Measurements from ENCODE around the gene WNT7B.

The WNT7B gene

DNA sequence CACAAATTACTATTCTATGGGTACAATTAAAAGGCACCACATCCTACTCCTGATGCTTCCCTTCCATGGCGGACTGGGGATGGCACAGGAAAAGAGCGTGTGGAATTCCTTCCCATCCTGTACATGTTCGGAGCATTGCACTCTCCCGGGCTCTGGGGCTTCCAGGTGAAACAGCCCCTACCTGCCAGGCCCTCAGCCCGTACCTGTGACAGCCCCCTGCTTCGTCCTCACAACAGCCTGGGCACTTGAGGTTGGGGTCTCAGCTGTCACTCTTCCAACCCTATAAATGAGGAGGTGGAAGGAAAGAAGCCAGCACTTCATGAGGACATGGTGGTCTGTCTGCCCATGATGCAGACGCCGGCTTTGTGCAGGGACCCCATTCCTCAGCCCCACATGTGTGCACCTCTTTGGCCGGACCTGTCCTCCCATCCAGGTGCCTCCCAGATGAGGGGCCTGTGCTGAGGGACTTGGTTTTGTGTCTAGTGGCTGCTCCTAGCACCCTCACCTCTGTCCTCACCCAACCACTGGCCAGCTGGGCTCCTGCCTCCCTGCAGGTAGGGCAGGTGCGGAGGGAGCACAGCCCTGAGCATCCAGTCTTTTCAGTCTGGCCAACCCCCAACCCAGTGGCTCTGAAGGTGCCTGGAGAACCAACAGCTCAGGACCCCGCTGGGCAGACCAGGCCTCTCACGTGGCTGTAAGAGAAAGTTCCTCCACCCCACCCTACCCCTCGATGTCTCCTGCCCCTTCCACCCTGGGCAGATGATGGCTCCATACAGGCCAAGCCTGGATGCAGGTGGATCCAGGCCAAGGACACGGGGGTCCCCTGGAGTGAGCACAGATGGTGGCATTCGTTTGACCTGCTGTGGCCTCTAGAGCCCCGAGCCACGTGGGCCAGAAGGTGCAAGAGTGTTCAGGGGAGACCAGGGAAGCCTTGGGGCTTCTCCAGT lies 23.4 kb upstream of the WNT7B start:
- Histone ChIP-seq H3K36me3 (ENCODE audit: control insufficient read depth in 1 of 2, insufficient read depth in 2 of 2, low read depth in 1 of 2, low read length in 2 of 2) (no peaks in the 10 kb centered on the region), H2AFZ (ENCODE audit: low read depth, low read length) (no peak overlapping the region), H3K4me1 (ENCODE audit: control insufficient read depth, insufficient read depth, low read depth, low read length) (peaks cover 85% of the 10 kb centered on the region), H4K91ac (ENCODE audit: low read length) (peak overlapping the region; percentile 72), H3K4me2 (ENCODE audit: low read length, poor library complexity, severe bottlenecking) (no peak overlapping the region), H3K4me3 (ENCODE audit: insufficient read depth in 1 of 2, low read depth in 1 of 2, low read length in 2 of 2) (no peak overlapping the region), H3K79me1 (replicated peaks; ENCODE audit: low read length, poor library complexity, severe bottlenecking) (no peaks in the 10 kb centered on the region), H3K4ac (ENCODE audit: low read depth in 1 of 2, low read length in 2 of 2) (peak overlapping the region; percentile 21 to 69), H3K9me3 (ENCODE audit: control insufficient read depth, low read length) (no peaks in the 10 kb centered on the region), H4K8ac (ENCODE audit: low read length) (no peak overlapping the region), H3K14ac (ENCODE audit: low read length in 2 of 2) (peak overlapping the region in 1 of 2 experiments; percentile 42), H3K9ac (ENCODE audit: low read length) (no peak overlapping the region), H3K27me3 (ENCODE audit: control insufficient read depth in 1 of 2, insufficient read depth in 1 of 2, low read length in 2 of 2) (no peaks in the 10 kb centered on the region), H3K23ac (ENCODE audit: low read length in 2 of 2) (no peak overlapping the region), H2BK12ac (ENCODE audit: low read length in 2 of 2) (peak overlapping the region; percentile 50 to 93), H3K27ac (ENCODE audit: low read length, poor library complexity, severe bottlenecking) (no peak overlapping the region), H3K18ac (ENCODE audit: low read depth in 1 of 2, low read length in 2 of 2) (no peak overlapping the region), H2AK5ac (ENCODE audit: low read length, severe bottlenecking) (peak overlapping the region; percentile 84), H2BK120ac (ENCODE audit: low read depth, low read length) (no peak overlapping the region), H2BK5ac (ENCODE audit: low read depth, low read length, poor library complexity, severe bottlenecking) (no peak overlapping the region), H2BK15ac (ENCODE audit: low read depth, poor library complexity, severe bottlenecking) (peak overlapping the region; percentile 82)
- DNase-seq: no peak
- 90% methylated on average over 17 of the region's 17 CpGs for WGBS

DNA sequence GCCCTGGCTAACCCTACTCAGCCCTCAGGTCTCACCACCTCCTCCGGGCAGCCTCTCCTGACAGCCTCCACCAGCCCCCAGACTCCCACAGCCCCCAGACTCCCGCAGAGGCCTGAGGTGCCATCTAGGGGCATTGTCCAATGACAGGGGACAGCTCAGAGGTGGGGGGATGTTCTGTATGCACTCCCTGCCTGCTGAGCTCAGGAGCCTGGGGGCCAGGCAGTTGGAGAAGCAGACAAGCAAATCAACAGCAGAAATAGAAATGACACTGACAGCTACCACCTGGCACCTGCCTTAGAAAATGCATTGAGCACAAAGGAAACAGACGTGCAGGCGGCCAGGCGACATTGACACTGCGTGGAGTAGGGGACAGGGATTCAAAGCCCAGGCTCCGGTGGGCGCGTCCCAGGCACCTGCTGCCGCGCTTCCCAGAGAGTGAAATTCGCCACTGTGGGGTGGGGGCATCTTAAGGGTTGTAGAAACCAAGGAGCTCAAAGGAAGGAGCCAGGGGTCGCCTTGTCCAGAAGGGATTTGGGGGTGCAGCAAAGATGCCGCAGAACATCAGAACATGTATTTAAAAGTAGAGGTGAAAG lies 22.5 kb upstream of the WNT7B start:
- DNase-seq: no peak
- Histone ChIP-seq H2AFZ (ENCODE audit: low read depth, low read length) (no peak overlapping the region), H3K9ac (ENCODE audit: low read length) (no peak overlapping the region), H3K18ac (ENCODE audit: low read depth in 1 of 2, low read length in 2 of 2) (peak overlapping the region; percentile 16 to 71), H2BK120ac (ENCODE audit: low read depth, low read length) (peak overlapping the region; percentile 3), H3K36me3 (ENCODE audit: control insufficient read depth in 1 of 2, insufficient read depth in 2 of 2, low read depth in 1 of 2, low read length in 2 of 2) (no peaks in the 10 kb centered on the region), H4K8ac (ENCODE audit: low read length) (no peak overlapping the region), H4K91ac (ENCODE audit: low read length) (peak overlapping the region; percentile 74), H3K4me2 (ENCODE audit: low read length, poor library complexity, severe bottlenecking) (no peak overlapping the region), H2BK15ac (ENCODE audit: low read depth, poor library complexity, severe bottlenecking) (peak overlapping the region; percentile 96), H3K23ac (ENCODE audit: low read length in 2 of 2) (no peak overlapping the region), H3K27me3 (ENCODE audit: control insufficient read depth in 1 of 2, insufficient read depth in 1 of 2, low read length in 2 of 2) (no peaks in the 10 kb centered on the region), H3K4ac (ENCODE audit: low read depth in 1 of 2, low read length in 2 of 2) (peak overlapping the region; percentile 1 to 84), H3K27ac (ENCODE audit: low read length, poor library complexity, severe bottlenecking) (no peak overlapping the region), H3K79me1 (replicated peaks; ENCODE audit: low read length, poor library complexity, severe bottlenecking) (peaks cover 2% of the 10 kb centered on the region), H2AK5ac (ENCODE audit: low read length, severe bottlenecking) (peak overlapping the region; percentile 8), H3K9me3 (ENCODE audit: control insufficient read depth, low read length) (no peaks in the 10 kb centered on the region), H3K14ac (ENCODE audit: low read length in 2 of 2) (no peak overlapping the region), H3K4me3 (ENCODE audit: insufficient read depth in 1 of 2, low read depth in 1 of 2, low read length in 2 of 2) (no peak overlapping the region), H2BK12ac (ENCODE audit: low read length in 2 of 2) (peak overlapping the region; percentile 94 to 97), H3K4me1 (ENCODE audit: control insufficient read depth, insufficient read depth, low read depth, low read length) (peaks cover 88% of the 10 kb centered on the region), H2BK5ac (ENCODE audit: low read depth, low read length, poor library complexity, severe bottlenecking) (no peak overlapping the region)
- WGBS: 92% methylated on average over 13 of the region's 14 CpGs

DNA sequence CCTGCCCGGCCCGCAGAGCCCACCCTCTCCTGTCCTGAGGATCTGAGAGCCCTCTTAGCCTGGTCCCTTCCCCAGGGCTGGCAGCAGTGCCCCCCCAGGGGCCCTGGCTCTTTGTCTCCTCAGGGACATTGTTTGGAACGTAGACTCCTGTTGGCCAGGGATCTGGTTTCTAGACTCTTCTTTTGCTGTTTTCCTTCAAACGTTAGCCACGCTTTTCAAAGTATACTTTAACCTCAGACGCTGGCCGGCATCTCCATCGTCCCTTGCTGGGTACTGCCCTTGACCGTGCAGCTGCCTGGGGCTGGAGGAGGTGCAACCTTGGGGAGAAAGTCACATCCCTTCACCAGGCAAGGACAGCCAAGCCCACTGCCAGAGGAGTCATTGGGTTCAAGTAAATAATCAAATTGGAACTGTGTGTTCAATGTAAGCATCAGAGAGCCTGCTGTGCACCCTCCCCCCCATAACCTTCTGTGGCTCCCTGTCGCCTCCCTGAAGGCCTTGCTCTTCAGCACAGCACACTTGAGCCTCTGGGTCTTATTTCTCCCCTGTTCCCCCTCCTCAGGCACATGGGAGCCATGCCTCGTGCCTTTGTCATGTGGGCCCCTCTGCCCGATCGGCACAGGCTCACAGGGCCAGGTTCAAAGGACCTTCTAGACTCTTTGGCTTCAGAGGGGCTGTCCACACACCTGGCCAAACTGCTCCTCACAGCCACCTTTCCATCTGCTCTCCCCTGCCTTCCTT lies 21.8 kb upstream of the WNT7B start:
- Histone ChIP-seq H4K8ac (ENCODE audit: low read length) (peak overlapping the region; percentile 94), H2AK5ac (ENCODE audit: low read length, severe bottlenecking) (peak overlapping the region; percentile 88), H2BK5ac (ENCODE audit: low read depth, low read length, poor library complexity, severe bottlenecking) (no peak overlapping the region), H3K4ac (ENCODE audit: low read depth in 1 of 2, low read length in 2 of 2) (peak overlapping the region; percentile 69 to 94), H2BK12ac (ENCODE audit: low read length in 2 of 2) (peak overlapping the region; percentile 94 to 97), H4K91ac (ENCODE audit: low read length) (peak overlapping the region; percentile 95), H3K36me3 (ENCODE audit: control insufficient read depth in 1 of 2, insufficient read depth in 2 of 2, low read depth in 1 of 2, low read length in 2 of 2) (no peaks in the 10 kb centered on the region), H3K18ac (ENCODE audit: low read depth in 1 of 2, low read length in 2 of 2) (peak overlapping the region; percentile 90 to 94), H2BK15ac (ENCODE audit: low read depth, poor library complexity, severe bottlenecking) (peak overlapping the region; percentile 100), H2BK120ac (ENCODE audit: low read depth, low read length) (peak overlapping the region; percentile 97), H3K4me3 (ENCODE audit: insufficient read depth in 1 of 2, low read depth in 1 of 2, low read length in 2 of 2) (no peak overlapping the region), H2AFZ (ENCODE audit: low read depth, low read length) (no peak overlapping the region), H3K9ac (ENCODE audit: low read length) (no peak overlapping the region), H3K4me1 (ENCODE audit: control insufficient read depth, insufficient read depth, low read depth, low read length) (peaks cover 82% of the 10 kb centered on the region), H3K27me3 (ENCODE audit: control insufficient read depth in 1 of 2, insufficient read depth in 1 of 2, low read length in 2 of 2) (no peaks in the 10 kb centered on the region), H3K9me3 (ENCODE audit: control insufficient read depth, low read length) (no peaks in the 10 kb centered on the region), H3K14ac (ENCODE audit: low read length in 2 of 2) (peak overlapping the region in 1 of 2 experiments; percentile 53), H3K4me2 (ENCODE audit: low read length, poor library complexity, severe bottlenecking) (no peak overlapping the region), H3K23ac (ENCODE audit: low read length in 2 of 2) (no peak overlapping the region), H3K27ac (ENCODE audit: low read length, poor library complexity, severe bottlenecking) (no peak overlapping the region), H3K79me1 (replicated peaks; ENCODE audit: low read length, poor library complexity, severe bottlenecking) (peaks cover 2% of the 10 kb centered on the region)
- no peak for DNase-seq
- 92% methylated on average over 13 of the region's 13 CpGs for WGBS
